Vagina (tissue), 2 donors: ENCODE measurements around the gene NME1. TPM values are rescaled to one million over a fixed set of nuclear protein-coding genes. Genes with fewer than 3 reads are reported as not detected.

ENCODE experiments used
- DNase-seq, 2 donors: peaks; one replicate each; pipeline ENCODE4 v3.0.0-alpha.2; 2017; ENCODE audit errors: extremely low spot score in 2 of 2
- H3K27ac ChIP-seq: fragments of 200-600 bp; sonication (generic); one replicate; pipeline ENCODE4 v1.5.1; 2019
- H3K27me3 ChIP-seq: fragments of 200-600 bp; sonication (generic); one replicate; pipeline ENCODE4 v1.5.1; 2019
- H3K36me3 ChIP-seq, 2 donors: fragments of 200-600 bp; sonication (generic); one replicate each; pipeline ENCODE4 v1.5.1; 2017 to 2019
- H3K4me1 ChIP-seq: fragments of 200-600 bp; sonication (generic); one replicate; pipeline ENCODE4 v1.5.1; 2019
- H3K4me3 ChIP-seq, 2 donors: fragments of 200-600 bp; sonication (generic); 1 replicate in 1 of 2; 2 replicates in 1 of 2; pipeline ENCODE4 v1.5.1; 2016 to 2019
- H3K9me3 ChIP-seq: fragments of 200-600 bp; sonication (generic); one replicate; pipeline ENCODE4 v1.5.1; 2019
- POLR2A ChIP-seq, 2 donors: fragments of 450-650 bp; IDR thresholded peaks; one replicate each; pipeline ENCODE4 v1.6.1; 2017; ENCODE audit warnings: antibody characterized with exemption in 2 of 2, mild to moderate bottlenecking in 2 of 2, moderate library complexity in 2 of 2
- POLR2AphosphoS5 ChIP-seq, 2 donors: sonication (generic); formaldehyde crosslinking; IDR thresholded peaks; one replicate each; pipeline ENCODE4 v1.9.0; 2017; ENCODE audit warnings: antibody characterized with exemption in 2 of 2, mild to moderate bottlenecking in 2 of 2, low read depth in 1 of 2; ENCODE audit not compliant: insufficient read depth in 1 of 2
- intact Hi-C: fragments of 100-400 bp; cut with DNase I; formaldehyde crosslinking; loops from one replicate; pipeline ENCODE4 v1.15.1; 2023
- total RNA-seq: library from RNA; depleted of rRNA; stranded (reverse); fragments of >200 nt; gene quantifications from one replicate; pipeline ENCODE4 v1.2.3, GENCODE V29; 2016
- TF ChIP-seq, protein P1 (sequence below), 3 experiments: fragments of 450-650 bp in 2 of 3; fragments of 200-600 bp in 1 of 3; sonication (generic) in 1 of 3; IDR thresholded peaks; one replicate each; pipeline ENCODE4 v1.5.1; 2017 to 2019; ENCODE audit warnings: antibody characterized with exemption in 3 of 3, mild to moderate bottlenecking in 2 of 3, moderate library complexity in 2 of 3

NME1 gene
- total RNA-seq, 1 donor from 2014 or later, result 50.8 TPM

DNA sequence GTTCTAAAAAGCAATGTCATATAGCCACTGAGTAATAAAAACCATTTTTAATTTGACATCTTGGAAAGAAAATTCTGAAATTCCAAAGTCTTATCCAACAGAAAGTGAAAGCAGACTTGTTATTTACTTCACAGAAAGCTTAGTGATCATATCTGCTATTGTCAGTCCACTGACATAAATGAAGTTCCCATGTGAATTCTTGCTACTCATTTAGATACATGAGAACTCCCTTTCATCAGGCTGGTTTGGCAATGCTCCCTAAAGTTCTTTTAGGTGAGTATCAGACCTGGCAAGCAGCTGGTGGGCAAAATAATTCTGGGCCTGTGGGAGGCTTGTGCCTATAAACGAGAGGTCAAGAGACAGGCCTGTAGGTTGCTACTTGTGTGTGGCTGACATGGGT is 36.3 kb downstream of the NME1 start:
- Histone ChIP-seq H3K4me3 (no peak overlapping the region), H3K36me3 (peaks cover 0 to 46% of the 10 kb centered on the region in 2 donors), H3K4me1 (no peaks in the 10 kb centered on the region), H3K27me3 (no peaks in the 10 kb centered on the region), H3K27ac (no peak overlapping the region), H3K9me3 (no peaks in the 10 kb centered on the region)
- DNase-seq, result no peak
- no peak for TF ChIP-seq POLR2AphosphoS5 (IDR thresholded peaks at IDR 0.05; ENCODE audit: insufficient read depth in 1 of 2, low read depth in 1 of 2)
- TF ChIP-seq POLR2A (IDR thresholded peaks at IDR 0.05), result no peak
- TF ChIP-seq, protein P1, sequence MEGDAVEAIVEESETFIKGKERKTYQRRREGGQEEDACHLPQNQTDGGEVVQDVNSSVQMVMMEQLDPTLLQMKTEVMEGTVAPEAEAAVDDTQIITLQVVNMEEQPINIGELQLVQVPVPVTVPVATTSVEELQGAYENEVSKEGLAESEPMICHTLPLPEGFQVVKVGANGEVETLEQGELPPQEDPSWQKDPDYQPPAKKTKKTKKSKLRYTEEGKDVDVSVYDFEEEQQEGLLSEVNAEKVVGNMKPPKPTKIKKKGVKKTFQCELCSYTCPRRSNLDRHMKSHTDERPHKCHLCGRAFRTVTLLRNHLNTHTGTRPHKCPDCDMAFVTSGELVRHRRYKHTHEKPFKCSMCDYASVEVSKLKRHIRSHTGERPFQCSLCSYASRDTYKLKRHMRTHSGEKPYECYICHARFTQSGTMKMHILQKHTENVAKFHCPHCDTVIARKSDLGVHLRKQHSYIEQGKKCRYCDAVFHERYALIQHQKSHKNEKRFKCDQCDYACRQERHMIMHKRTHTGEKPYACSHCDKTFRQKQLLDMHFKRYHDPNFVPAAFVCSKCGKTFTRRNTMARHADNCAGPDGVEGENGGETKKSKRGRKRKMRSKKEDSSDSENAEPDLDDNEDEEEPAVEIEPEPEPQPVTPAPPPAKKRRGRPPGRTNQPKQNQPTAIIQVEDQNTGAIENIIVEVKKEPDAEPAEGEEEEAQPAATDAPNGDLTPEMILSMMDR (IDR thresholded peaks at IDR 0.05), result no peak
- intact Hi-C loops, result no loop called here

DNA sequence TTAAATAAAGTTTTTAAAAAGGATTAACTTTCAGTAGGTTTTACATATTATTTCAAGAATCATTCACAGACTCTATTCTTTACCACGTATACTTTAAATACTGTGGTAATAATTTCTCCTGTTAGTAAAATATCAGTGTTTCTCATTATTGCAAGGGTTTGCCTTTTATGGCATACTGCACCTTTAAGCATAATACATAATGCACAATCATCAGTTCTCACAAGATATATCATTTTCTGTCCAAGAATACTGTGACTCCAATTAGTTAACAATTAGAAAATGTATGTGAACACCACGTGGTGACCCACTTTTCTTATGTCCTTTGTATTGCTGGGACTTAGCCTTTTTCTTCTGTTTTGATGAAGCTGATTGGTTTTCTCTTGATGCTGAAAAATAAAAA is 38.5 kb downstream of the NME1 start:
- H3K36me3 ChIP-seq, result peaks cover 0 to 47% of the 10 kb centered on the region in 2 donors
- TF ChIP-seq POLR2AphosphoS5 (IDR thresholded peaks at IDR 0.05; ENCODE audit: insufficient read depth in 1 of 2, low read depth in 1 of 2), result no peak
- TF ChIP-seq, protein P1 (IDR thresholded peaks at IDR 0.05), result no peak
- TF ChIP-seq POLR2A (IDR thresholded peaks at IDR 0.05), result no peak
- intact Hi-C loops, result no loop called here

GRCh38 chr17:51197754-51198153 is 44.4 kb downstream of the NME1 start:
- no peaks in the 10 kb centered on the region for H3K4me1 ChIP-seq
- intact Hi-C loops, result no loop called here
- H3K9me3 ChIP-seq, result no peaks in the 10 kb centered on the region
- TF ChIP-seq POLR2A (IDR thresholded peaks at IDR 0.05) (no peak), POLR2AphosphoS5 (IDR thresholded peaks at IDR 0.05; ENCODE audit: insufficient read depth in 1 of 2, low read depth in 1 of 2) (no peak)
- TF ChIP-seq, protein P1 (IDR thresholded peaks at IDR 0.05), result no peak
- H3K4me3 ChIP-seq, result no peak overlapping the region
- DNase-seq, result no peak
- H3K36me3 ChIP-seq, result peaks cover 7 to 69% of the 10 kb centered on the region in 2 donors
- H3K27ac ChIP-seq, result no peak overlapping the region
- H3K27me3 ChIP-seq, result no peaks in the 10 kb centered on the region

More for the DNA sequence above, 38.5 kb downstream of the NME1 start:
- H3K9me3 ChIP-seq, result no peaks in the 10 kb centered on the region
- no peaks in the 10 kb centered on the region for H3K27me3 ChIP-seq
- H3K27ac ChIP-seq, result no peak overlapping the region
- no peak overlapping the region for H3K4me3 ChIP-seq
- no peaks in the 10 kb centered on the region for H3K4me1 ChIP-seq
- no peak for DNase-seq

GRCh38 chr17:51200295-51200694 is 46.9 kb downstream of the NME1 start:
- no peaks in the 10 kb centered on the region for H3K4me1 ChIP-seq
- no peaks in the 10 kb centered on the region for H3K27me3 ChIP-seq
- peaks cover 8 to 78% of the 10 kb centered on the region in 2 donors for H3K36me3 ChIP-seq
- no peak overlapping the region for H3K27ac ChIP-seq
- no peaks in the 10 kb centered on the region for H3K9me3 ChIP-seq
- TF ChIP-seq, protein P1 (IDR thresholded peaks at IDR 0.05), result no peak
- TF ChIP-seq POLR2A (IDR thresholded peaks at IDR 0.05) (no peak), POLR2AphosphoS5 (IDR thresholded peaks at IDR 0.05; ENCODE audit: insufficient read depth in 1 of 2, low read depth in 1 of 2) (no peak)
- no peak for DNase-seq
- H3K4me3 ChIP-seq, result no peak overlapping the region
- intact Hi-C loops, result no loop called here

GRCh38 chr17:51200846-51201245 is 47.5 kb downstream of the NME1 start:
- no peaks in the 10 kb centered on the region for H3K9me3 ChIP-seq
- H3K36me3 ChIP-seq, result peaks cover 8 to 78% of the 10 kb centered on the region in 2 donors
- no peak overlapping the region for H3K4me3 ChIP-seq
- H3K27ac ChIP-seq, result no peak overlapping the region
- no peaks in the 10 kb centered on the region for H3K4me1 ChIP-seq
- DNase-seq, result no peak
- intact Hi-C loops, result no loop called here
- TF ChIP-seq POLR2A (IDR thresholded peaks at IDR 0.05) (no peak), POLR2AphosphoS5 (IDR thresholded peaks at IDR 0.05; ENCODE audit: insufficient read depth in 1 of 2, low read depth in 1 of 2) (no peak)
- TF ChIP-seq, protein P1 (IDR thresholded peaks at IDR 0.05), result no peak
- H3K27me3 ChIP-seq, result no peaks in the 10 kb centered on the region
